Spleen (tissue), 11 donors: ENCODE measurements around the gene CEMP1. TPM values are rescaled to one million over a fixed set of nuclear protein-coding genes. Genes with fewer than 3 reads are reported as not detected.
"Not testable (repeated sequence)": the region's sequence is repeated elsewhere in the genome, so short reads cannot be mapped to it uniquely, and the experiment has no call there.

Experiments
- DNase-seq: peaks from one replicate; pipeline ENCODE4 v3.0.0-alpha.2; 2020
- H3K27ac ChIP-seq, 8 donors: fragments of 200-600 bp; sonication (generic) in 7 of 8; 1 replicate in 4 of 8; 2 replicates in 4 of 8; pipeline versions ENCODE4 v1.5.0 to v1.8.0; 2016 to 2021; ENCODE audit warnings: inconsistent platforms in 4 of 8, mild to moderate bottlenecking in 4 of 8, moderate library complexity in 1 of 8
- H3K27me3 ChIP-seq, 7 donors: fragments of 200-600 bp; sonication (generic) in 6 of 7; replicated peaks in 1 of 7; 1 replicate in 4 of 7; 2 replicates in 3 of 7; pipeline versions ENCODE4 v1.5.0 to v1.8.0; 2016 to 2021; ENCODE audit warnings: inconsistent platforms in 3 of 7, mild to moderate bottlenecking in 1 of 7
- H3K36me3 ChIP-seq, 6 donors: fragments of 200-600 bp; sonication (generic) in 5 of 6; 1 replicate in 4 of 6; 2 replicates in 2 of 6; pipeline versions ENCODE4 v1.5.0 to v1.8.0; 2016 to 2021; ENCODE audit warnings: inconsistent platforms in 2 of 6
- H3K4me1 ChIP-seq, 6 donors: fragments of 200-600 bp; sonication (generic) in 5 of 6; 1 replicate in 3 of 6; 2 replicates in 3 of 6; pipeline versions ENCODE4 v1.5.0 to v1.8.0; 2016 to 2021; ENCODE audit warnings: inconsistent platforms in 3 of 6
- H3K4me3 ChIP-seq, 8 donors: fragments of 200-600 bp; sonication (generic) in 7 of 8; 1 replicate in 4 of 8; 2 replicates in 4 of 8; pipeline versions ENCODE4 v1.5.0 to v1.8.0; 2016 to 2021; ENCODE audit warnings: inconsistent platforms in 4 of 8, mild to moderate bottlenecking in 4 of 8, moderate library complexity in 2 of 8
- H3K9me3 ChIP-seq, 8 donors: fragments of 200-600 bp; sonication (generic) in 7 of 8; 1 replicate in 4 of 8; 2 replicates in 4 of 8; pipeline versions ENCODE4 v1.5.0 to v1.8.0; 2016 to 2021; ENCODE audit warnings: inconsistent platforms in 4 of 8
- WGBS, 5 donors: extraction: QIAGEN DNeasy Blood & Tissue Kit in 3 of 5; methylation state at CpG; one replicate each; pipeline versions ENCODE4 v1.1.5 to v1.1.7; 2013 to 2018; 5-methylcytosine and 5-hydroxymethylcytosine counted together
- intact Hi-C: fragments of 100-400 bp; cut with DNase I; formaldehyde crosslinking; loops from one replicate; pipeline ENCODE4 v1.15.0; 2023; ENCODE audit warnings: low total_unique reads
- polyA plus RNA-seq, 3 donors: library from polyadenylated mRNA; stranded (reverse); fragments of 200-250 nt; gene quantifications; one replicate each; pipeline ENCODE4 v1.2.1, GENCODE V29; 2013
- total RNA-seq, 7 donors: library from RNA; depleted of rRNA in 3 of 7; stranded (reverse); fragments of >200 nt in 3 of 7; fragmentation: NEBNext Ultra II Directional in 4 of 7; extraction: Animal tissue kit (Norgen Biotek cat#: 25700) in 4 of 7; gene quantifications; one replicate each; pipeline versions ENCODE4 v1.1.0 to v1.2.1, GENCODE V29; 2016 to 2021
- TF ChIP-seq, protein P1 (sequence below), 11 experiments: fragments of 200-600 bp in 7 of 11; fragments of 450-650 bp in 4 of 11; sonication (generic) in 4 of 11; IDR thresholded peaks in 8 of 11; conservative IDR thresholded peaks in 3 of 11; 1 replicate in 7 of 11; 2 replicates in 4 of 11; pipeline versions ENCODE4 v1.4.0 to v1.8.0; 2016 to 2021; ENCODE audit warnings: antibody characterized with exemption in 11 of 11, inconsistent platforms in 4 of 11, mild to moderate bottlenecking in 1 of 11
- donor health status: healthy with polysubstance abuse.
- donor health status: DM: no; HTN: no; CAD: no; lungs with moderate emphysema.
- donor health status: DM: no; HTN: no; CAD: no.
- donor health status: Bipolar disorder and iron deficiency.
- donor health status: healthy.
- donor health status: DM: no; HTN: no; CAD: no.
- donor health status: DM: yes; HTN: yes; CAD: no.

The CEMP1 gene
- total and polyA plus RNA-seq, 10 donors: 0.37 to 1.5 (median 0.74) TPM; not detected in 5

DNA sequence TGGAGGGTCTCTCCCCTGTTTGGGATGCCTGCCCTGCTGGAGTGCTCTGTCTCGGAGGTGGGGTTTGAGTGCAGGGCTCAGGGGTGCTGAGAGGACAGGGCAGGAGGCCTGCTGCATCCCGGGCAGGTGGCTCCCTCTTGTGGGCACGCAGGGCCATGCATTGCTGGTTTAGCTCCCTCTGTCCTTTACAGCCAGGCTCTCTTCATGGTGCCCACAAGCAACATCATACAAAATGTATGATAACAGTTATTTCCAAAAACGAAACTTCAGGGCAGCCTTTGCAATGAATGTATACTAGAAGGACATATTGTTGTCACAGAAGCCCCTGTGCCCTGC lies 29.6 kb upstream of the CEMP1 start:
- peak; percentile 92 for DNase-seq
- WGBS, 5 donors: 0 to 5% (median 0%) methylated on average over 1 to 2 of the region's 4 CpGs; no CpG with 5 or more reads in 1 of the 5 donors
- not testable (repeated sequence) for H3K9me3 ChIP-seq

DNA sequence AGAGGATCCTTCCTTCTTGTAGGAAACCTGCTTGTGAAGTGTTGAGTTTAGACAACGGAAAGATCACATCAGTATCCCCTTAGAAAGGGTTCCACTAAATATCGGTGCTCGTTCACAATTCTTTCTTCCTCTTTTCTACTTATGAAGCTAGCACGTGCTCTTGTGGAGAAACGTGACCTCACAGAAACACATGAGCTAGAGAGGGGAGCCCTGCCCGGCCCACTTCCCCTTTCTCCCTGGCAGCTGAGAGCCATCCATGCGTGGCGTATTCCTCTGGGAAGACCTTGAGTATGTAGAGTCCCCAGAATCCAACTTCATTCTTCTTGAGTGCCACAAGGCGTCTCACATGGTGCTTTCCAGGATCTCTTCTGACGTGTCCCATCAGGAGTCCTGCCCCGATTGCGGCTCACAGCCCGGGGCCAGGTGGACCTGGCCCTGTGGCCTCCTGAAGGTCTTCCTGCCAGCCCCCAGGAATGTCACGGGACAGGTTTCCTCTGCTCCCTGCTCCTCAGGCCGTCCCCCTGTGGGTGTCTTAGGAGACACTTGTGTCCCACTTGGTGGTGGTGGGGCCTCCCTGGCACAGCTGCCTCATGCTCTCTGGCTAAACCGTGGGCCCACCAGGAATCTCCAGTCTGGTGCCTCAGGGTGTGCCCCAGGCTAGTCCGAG lies 29.1 kb upstream of the CEMP1 start:
- H3K36me3 ChIP-seq, intact Hi-C loops, H3K9me3 ChIP-seq, H3K4me3 ChIP-seq, H3K27me3 ChIP-seq, H3K4me1 ChIP-seq: not testable (repeated sequence)
- DNase-seq: peak; percentile 41
- 15 to 51% (median 35%) methylated on average over 6 to 9 of the region's 17 CpGs for WGBS, 5 donors
- H3K27ac ChIP-seq: peak overlapping the region in 3 of 8 donors; percentile 46 to 64 (median 52)

More for the DNA sequence above, 29.6 kb upstream of the CEMP1 start:
- H3K4me1 ChIP-seq, H3K4me3 ChIP-seq, H3K27ac ChIP-seq, intact Hi-C loops, H3K36me3 ChIP-seq, H3K27me3 ChIP-seq: not testable (repeated sequence)
- TF ChIP-seq, protein P1, sequence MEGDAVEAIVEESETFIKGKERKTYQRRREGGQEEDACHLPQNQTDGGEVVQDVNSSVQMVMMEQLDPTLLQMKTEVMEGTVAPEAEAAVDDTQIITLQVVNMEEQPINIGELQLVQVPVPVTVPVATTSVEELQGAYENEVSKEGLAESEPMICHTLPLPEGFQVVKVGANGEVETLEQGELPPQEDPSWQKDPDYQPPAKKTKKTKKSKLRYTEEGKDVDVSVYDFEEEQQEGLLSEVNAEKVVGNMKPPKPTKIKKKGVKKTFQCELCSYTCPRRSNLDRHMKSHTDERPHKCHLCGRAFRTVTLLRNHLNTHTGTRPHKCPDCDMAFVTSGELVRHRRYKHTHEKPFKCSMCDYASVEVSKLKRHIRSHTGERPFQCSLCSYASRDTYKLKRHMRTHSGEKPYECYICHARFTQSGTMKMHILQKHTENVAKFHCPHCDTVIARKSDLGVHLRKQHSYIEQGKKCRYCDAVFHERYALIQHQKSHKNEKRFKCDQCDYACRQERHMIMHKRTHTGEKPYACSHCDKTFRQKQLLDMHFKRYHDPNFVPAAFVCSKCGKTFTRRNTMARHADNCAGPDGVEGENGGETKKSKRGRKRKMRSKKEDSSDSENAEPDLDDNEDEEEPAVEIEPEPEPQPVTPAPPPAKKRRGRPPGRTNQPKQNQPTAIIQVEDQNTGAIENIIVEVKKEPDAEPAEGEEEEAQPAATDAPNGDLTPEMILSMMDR (IDR thresholded peaks at IDR 0.05 in 8 of 11, conservative IDR thresholded peaks at IDR 0.05 in 3 of 11): peak in 7 of 11 experiments; percentile 35 to 78 (median 59)

- WGBS, 5 donors: 90 to 98% (median 96%) methylated on average over 4 to 6 of the region's 15 CpGs; no CpG with 5 or more reads in 2 of the 5 donors
- H3K9me3 ChIP-seq, H3K4me1 ChIP-seq, H3K4me3 ChIP-seq, H3K36me3 ChIP-seq, H3K27ac ChIP-seq, H3K27me3 ChIP-seq, intact Hi-C loops: not testable (repeated sequence)
- DNase-seq: peak; percentile 6
Observed at GRCh38 chr16:2557150-2557549, 25.9 kb upstream of the CEMP1 start.

DNA sequence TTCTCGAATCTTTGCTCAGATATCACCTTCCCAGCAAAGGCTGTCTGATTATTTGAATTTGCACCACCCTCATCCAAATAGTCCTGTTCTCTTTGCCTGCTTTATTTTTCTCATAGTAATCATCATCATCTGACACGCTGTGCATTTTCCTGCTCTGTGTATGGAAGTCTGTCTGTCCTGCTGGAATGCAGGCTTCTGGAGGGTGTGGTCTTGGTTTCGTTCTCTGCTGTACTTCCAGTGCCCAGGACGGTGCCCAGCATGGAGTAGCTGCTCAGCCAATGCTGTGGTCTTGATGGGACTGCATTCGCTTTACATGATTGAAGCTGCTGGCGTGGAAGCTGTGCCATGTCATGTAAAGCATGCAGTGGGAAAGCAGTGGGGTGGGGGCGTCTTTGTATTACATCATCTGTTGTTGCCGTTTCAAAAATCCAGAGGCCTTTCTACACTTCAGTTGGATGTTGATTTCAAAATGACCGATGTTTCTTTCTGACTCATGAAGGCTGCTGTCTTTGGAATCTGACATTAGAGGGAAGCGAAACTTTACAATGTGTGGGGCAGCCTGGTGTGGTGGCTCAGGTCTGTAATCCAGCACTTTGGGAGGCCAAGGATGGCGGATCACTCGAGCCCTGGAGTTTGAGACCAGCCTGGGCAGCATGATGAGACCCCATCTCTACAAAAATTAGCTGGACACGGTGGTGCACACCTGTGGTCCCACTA lies 23.7 kb upstream of the CEMP1 start:
- DNase-seq, intact Hi-C loops, H3K27me3 ChIP-seq, H3K4me1 ChIP-seq, H3K9me3 ChIP-seq, H3K27ac ChIP-seq, H3K4me3 ChIP-seq, H3K36me3 ChIP-seq: not testable (repeated sequence)
- WGBS, 5 donors: no CpG with 5 or more reads among the region's 13 CpGs

DNA sequence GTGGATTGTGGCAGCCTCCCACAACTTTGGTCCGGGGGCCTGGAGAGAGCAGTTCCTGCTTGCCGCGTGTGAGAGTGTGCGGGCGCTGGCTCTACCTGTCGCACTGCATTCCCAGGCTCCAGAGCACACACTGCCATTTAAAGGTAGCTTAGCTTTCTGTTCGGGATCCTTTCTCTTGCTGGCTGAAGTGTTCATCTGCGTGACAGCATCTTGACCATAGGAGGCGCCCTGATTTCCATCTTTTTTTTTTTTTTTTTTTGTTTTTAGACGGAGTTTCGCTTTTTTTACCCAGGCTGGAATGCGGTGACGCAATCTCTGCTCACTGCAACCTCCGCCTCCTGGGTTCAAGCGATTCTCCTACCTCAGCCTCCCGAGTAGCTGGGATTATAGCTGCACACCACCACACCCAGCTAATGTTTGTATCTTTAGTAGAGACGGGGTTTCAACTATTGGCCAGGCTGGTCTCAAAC lies 20.2 kb upstream of the CEMP1 start:
- 71 to 86% (median 79%) methylated on average over 11 to 17 of the region's 17 CpGs for WGBS, 5 donors
- H3K27ac ChIP-seq: not testable (repeated sequence)

GRCh38 chr16:2550283-2550878 lies 19.2 kb upstream of the CEMP1 start:
- H3K27me3 ChIP-seq, H3K27ac ChIP-seq, H3K4me3 ChIP-seq, intact Hi-C loops, H3K9me3 ChIP-seq, DNase-seq: not testable (repeated sequence)
- 50 to 75% methylated on average over 1 of the region's 14 CpGs; no CpG with 5 or more reads in 3 of the 5 donors for WGBS, 5 donors
- Histone ChIP-seq H3K36me3 (peaks cover 0 to 11% (median 0%) of the 10 kb centered on the region in 6 donors), H3K4me1 (peaks cover 0 to 19% (median 13%) of the 10 kb centered on the region in 6 donors)

More for the DNA sequence above, 20.2 kb upstream of the CEMP1 start:
- H3K9me3 ChIP-seq, H3K4me1 ChIP-seq, intact Hi-C loops, H3K36me3 ChIP-seq, H3K27me3 ChIP-seq, H3K4me3 ChIP-seq, DNase-seq: not testable (repeated sequence)

GRCh38 chr16:2543771-2544170 lies 12.6 kb upstream of the CEMP1 start:
- Histone ChIP-seq H3K36me3 (peaks cover 0 to 44% (median 0%) of the 10 kb centered on the region in 6 donors), H3K4me1 (peaks cover 24 to 71% (median 51%) of the 10 kb centered on the region in 6 donors)
- WGBS, 5 donors: 90 to 96% (median 96%) methylated on average over 13 to 14 of the region's 14 CpGs
- DNase-seq: peak; percentile 34
- H3K27me3 ChIP-seq, intact Hi-C loops, H3K27ac ChIP-seq, H3K4me3 ChIP-seq, H3K9me3 ChIP-seq: not testable (repeated sequence)
